NCI-H2081 (cell line): ENCODE results near the gene NBL1.

Experiments used
- DNase-seq, 2 experiments: peaks; one replicate each; lab custom pipeline; 2025; lab: John Stamatoyannopoulos, UW

Gene NBL1

GRCh38 chr1:19643602-19644394, at the start of gene NBL1:
NBL1 (plus strand) TSS chr1:19644311; CDS start chr1:19655031, 10,720 bp downstream.
- DNase-seq = no peak

- DNase-seq = peak; percentile 14 to 34
Measured at GRCh38 chr1:19596065-19596713, 47.9 kb upstream of the NBL1 start.

- peak; percentile 96 to 97 for DNase-seq
Measured at GRCh38 chr1:19596714-19597495, 47.2 kb upstream of the NBL1 start.

GRCh38 chr1:19597496-19598309, 46.4 kb upstream of the NBL1 start:
- DNase-seq = peak; percentile 21 to 36

GRCh38 chr1:19599810-19600209, 44.3 kb upstream of the NBL1 start:
- no peak for DNase-seq

GRCh38 chr1:19602486-19602885, 41.6 kb upstream of the NBL1 start:
- DNase-seq = no peak

- no peak for DNase-seq
Measured at GRCh38 chr1:19605967-19606366, 38.1 kb upstream of the NBL1 start.

GRCh38 chr1:19606817-19607642, 37.1 kb upstream of the NBL1 start:
- no peak for DNase-seq

- no peak for DNase-seq
Measured at GRCh38 chr1:19608232-19608631, 35.9 kb upstream of the NBL1 start.

GRCh38 chr1:19610282-19610981, 33.7 kb upstream of the NBL1 start:
- DNase-seq = no peak

GRCh38 chr1:19612530-19612929, 31.6 kb upstream of the NBL1 start:
- DNase-seq = no peak

- no peak for DNase-seq
Measured at GRCh38 chr1:19613171-19613703, 30.9 kb upstream of the NBL1 start.

- no peak for DNase-seq
Measured at GRCh38 chr1:19615438-19615837, 28.7 kb upstream of the NBL1 start.

- DNase-seq = no peak
Measured at GRCh38 chr1:19616489-19616888, 27.6 kb upstream of the NBL1 start.

- DNase-seq = no peak
Measured at GRCh38 chr1:19617376-19617775, 26.7 kb upstream of the NBL1 start.

GRCh38 chr1:19618428-19618827, 25.7 kb upstream of the NBL1 start:
- DNase-seq = no peak

GRCh38 chr1:19619697-19620384, 24.3 kb upstream of the NBL1 start:
- no peak for DNase-seq

GRCh38 chr1:19620786-19621185, 23.3 kb upstream of the NBL1 start:
- no peak for DNase-seq

- no peak for DNase-seq
Measured at GRCh38 chr1:19621274-19621950, 22.7 kb upstream of the NBL1 start.
